B cell (primary cell): ENCODE data around the gene ATP9B.

Experiments
- CTCF ChIP-seq: fragments of 200-600 bp; IDR thresholded peaks from one replicate; pipeline ENCODE4 v1.8.0; 2022; ENCODE audit warnings: antibody characterized with exemption, mild to moderate bottlenecking
- EZH2 ChIP-seq: IDR thresholded peaks from 2 replicates; pipeline ENCODE4 v1.6.1; 2012; ENCODE audit warnings: borderline replicate concordance, low read depth, mild to moderate bottlenecking, moderate library complexity, low read length; ENCODE audit not compliant: insufficient read depth, poor library complexity, severe bottlenecking

GRCh38 chr18:79299711-79300110 is 230.5 kb downstream of the ATP9B start:
- TF ChIP-seq CTCF (no peak), EZH2 (no peak)
